ENCODE data around the gene ZG16B.

The ZG16B gene

DNA sequence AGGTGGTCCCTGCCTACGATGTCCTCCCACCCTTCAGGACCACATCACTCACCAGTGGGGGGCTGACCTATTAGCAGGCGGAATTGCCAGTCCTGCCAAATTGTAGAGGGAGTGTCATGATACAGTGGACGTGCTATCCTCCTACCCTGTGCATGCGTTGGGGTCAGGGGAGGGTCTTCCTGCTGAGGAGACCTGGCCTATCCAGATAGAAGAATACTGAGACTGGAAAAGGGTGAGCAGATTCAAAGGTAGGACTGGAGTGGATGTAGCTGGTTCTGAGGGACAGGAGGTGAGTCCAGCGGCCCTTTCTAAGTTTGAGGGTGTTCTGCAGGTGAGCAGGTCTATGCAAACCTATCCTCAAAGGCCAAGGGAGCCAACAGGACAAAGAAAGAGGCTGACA, 23.8 kb upstream of the ZG16B start:
- no peak for FAIRE-seq

DNA sequence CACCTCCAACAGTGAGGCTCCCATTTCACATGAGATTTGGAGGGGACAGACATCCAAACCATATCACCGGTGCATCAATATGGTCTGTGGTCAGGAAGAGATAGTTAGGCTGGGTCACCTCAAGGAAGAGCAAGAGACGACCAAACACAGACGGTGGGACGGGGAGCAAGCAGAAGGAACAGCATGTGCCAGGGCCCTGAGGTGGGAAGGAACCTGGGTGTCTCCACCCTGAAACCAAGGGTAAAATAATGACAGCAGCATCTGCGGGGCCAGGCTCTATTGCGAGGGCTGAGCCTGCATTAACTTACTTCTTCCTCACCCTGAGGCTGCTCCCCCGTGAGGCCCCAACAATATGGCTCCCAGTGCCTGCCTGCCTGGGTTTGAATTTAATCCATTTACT, 21.9 kb upstream of the ZG16B start:
- no peak for FAIRE-seq

DNA sequence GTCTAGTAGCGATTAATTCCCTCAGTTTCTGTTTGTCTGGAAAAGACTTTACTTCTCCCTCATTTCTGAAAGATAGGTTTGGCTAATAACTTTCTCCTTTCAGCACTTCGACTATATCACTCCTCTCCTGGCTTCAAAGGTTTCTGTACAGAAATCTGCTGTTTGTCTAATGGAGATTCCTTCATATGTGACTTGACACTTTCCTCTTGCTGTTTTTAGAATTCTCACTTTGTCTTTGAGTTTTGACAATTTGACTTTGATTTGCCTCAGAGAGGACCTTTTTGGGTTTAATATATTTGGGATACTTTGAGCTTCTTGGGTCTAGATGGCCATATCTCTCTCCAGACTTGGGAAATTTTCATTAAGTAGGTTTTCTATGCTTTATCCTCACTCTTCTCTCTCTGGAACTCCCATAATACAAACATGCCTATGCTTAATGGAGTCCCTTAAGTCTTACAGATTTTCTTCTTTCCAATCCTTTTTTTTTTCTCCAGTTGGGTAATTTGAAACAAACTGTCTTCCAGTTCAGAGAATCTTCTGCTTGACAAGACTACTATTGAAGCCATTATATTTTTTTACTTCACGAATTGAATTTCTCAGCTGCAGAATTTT, 20.8 kb upstream of the ZG16B start:
- no peak for FAIRE-seq

DNA sequence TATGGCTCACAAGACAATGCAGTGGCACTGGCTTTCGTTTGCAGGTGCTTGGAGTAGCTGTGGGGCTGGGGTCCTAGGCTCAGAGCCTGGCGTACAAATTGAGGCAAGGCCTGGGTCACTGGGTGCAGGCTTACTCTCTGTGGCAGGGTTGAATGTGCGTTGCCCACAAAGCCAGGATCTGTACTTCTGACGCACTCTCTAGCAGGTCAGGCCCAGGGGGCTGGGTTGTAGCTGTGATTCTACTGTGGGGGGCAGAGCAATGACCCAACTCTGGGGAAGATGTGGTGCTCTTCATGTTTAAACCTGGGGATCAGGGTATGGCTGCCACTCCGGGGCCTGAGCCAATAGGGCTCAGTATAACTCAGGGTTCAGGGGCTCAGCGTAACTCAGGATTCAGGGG, 19.5 kb upstream of the ZG16B start:
- no peak for FAIRE-seq

DNA sequence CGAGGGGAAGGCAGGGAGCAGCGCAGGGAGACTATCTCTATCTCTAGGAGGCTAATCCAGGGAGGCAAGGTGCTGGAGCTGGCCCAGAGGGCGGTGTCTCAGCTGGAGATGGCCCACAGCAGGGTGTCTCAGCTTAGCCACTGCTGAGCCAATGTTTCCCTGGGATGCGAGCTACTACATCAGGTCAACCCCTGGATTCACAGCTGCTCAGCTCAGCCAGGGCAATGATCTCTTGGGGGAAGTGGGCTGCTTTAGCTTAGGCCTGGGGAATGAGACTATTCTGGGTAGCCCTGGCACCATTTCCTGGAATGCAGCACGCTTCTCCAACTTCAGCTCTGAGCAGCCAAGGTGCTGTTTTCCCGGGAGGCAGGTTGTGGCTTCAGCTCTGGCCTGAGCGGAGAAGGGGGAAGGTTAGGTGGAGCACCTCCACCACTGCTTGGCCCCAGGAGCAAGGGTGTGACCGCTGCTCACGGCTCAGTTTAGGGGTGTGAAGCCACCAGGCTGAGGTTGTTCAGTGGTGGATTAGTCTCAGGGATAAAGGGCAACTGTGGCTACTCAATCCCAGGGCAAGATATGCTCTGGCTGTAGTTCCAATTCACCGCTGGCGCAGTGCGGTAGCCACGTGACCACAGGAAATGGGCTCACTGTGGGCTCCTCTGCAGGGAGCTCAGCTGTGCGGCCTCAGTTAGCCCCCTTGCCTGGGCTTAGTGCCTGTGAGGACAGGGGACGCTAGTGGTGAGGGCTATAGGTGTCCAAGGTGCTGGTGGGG, 18.2 kb upstream of the ZG16B start:
- no peak for FAIRE-seq

DNA sequence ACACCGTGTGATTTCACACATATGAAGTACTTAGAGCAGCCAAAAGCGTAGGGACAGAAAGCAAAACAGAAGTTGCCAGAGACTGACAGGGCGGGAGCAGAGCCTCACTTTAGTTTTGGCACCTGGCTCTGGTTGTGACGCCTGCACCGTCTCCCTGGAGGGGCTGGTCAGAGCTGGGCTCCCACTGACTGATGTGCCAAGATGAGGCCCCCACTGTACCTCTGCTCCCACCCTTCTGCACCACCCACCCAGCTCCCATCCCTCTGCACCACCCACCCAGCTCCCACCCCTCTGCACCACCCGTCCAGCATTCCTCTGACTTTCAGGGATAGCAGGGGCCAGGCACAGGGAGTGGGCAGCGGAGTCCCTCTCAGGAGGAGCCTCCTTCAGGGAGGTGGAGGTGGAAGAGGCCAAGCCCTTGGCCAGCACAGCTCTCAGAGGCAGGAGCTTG, 16.3 kb upstream of the ZG16B start:
- FAIRE-seq = no peak

DNA sequence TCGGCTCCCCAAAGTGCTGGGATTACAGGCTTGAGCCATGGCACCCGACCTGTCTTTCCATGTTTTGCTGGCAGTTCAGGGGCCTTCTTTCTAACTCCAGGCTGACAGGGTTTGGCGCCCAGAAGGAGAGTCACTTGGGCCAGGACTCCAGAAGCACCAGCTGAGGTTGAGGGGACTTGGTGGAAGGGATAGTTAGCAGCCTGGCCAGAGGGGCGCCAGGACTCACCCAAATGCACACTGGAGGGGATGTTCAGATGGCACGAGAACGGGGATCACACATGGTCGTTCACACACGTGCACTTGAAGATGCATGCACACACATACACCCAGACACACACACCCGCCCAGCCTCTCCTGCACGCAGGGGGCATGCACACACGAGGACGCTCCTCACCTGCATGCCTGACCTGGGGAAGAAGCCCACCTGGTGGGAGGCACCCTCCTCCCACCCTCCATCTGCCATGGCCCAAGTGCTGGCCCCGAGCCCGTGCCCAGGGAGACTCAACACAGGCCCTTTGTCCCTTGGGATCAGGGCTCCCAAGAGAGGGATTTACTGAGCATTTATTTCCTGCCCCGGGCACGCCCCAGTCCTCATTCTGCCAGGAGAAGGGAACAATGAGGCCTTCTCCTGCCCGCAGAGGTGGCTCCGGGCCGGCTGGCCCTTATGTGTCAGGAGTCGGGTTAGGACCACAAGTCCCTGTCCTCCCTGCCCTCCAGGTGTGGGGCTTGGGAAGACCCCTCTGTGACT, 15.4 kb upstream of the ZG16B start:
- FAIRE-seq = no peak

DNA sequence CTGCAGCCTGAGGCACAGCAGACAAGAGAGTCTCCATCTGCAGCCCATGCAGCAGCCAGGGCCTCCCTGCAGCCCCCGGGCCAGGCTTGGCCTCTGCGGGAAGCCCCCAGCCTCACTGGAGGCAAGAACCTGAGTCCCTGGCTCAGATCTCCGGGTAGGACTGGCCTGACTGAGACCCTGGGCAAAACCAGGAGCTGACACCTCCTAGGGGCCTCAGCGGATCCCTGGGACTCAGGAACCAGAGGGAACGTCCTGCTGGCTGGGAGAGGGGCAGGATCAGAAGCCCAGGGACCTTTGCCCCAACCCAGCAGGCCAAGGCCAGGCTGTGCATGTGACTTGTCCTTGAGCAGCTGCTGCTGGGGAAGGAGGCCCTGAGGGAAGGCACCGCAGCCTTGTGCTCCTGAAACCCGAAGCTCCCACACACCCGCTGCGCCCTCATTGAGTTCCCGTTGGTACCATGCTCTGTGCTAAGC, 14.8 kb upstream of the ZG16B start:
- FAIRE-seq = no peak

DNA sequence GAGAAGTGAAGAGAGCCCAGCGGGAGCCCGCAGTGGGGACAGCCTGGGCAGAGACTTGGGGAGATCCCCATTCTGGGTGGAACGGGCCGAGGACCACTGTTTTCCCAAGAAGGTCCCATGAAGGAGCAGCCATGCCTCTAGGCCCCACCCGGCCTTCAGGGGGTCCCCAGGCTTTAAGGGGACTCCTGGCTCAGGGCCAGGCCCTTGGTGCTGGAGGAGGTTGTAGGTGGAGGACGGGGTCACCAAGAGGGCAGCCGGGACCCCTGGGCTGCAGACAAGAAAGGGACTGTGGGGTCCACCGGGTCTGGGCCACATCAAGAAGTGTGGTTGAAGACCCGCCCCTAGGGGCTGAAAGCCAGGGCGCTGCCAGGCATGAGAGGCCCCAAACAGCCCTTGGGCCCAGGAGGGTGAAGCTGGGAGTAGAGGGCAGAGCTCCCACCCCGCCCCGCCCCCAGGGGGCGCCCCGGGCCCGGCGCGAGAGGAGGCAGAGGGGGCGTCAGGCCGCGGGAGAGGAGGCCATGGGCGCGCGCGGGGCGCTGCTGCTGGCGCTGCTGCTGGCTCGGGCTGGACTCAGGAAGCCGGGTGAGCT, 13.3 kb upstream of the ZG16B start, which contains the start of gene PRSS21:
Gene PRSS21, plus strand, starts transcription at position 487 of the 589 bp plus-strand sequence. Its CDS starts 32 bp downstream, at position 519.
- no peak for FAIRE-seq

DNA sequence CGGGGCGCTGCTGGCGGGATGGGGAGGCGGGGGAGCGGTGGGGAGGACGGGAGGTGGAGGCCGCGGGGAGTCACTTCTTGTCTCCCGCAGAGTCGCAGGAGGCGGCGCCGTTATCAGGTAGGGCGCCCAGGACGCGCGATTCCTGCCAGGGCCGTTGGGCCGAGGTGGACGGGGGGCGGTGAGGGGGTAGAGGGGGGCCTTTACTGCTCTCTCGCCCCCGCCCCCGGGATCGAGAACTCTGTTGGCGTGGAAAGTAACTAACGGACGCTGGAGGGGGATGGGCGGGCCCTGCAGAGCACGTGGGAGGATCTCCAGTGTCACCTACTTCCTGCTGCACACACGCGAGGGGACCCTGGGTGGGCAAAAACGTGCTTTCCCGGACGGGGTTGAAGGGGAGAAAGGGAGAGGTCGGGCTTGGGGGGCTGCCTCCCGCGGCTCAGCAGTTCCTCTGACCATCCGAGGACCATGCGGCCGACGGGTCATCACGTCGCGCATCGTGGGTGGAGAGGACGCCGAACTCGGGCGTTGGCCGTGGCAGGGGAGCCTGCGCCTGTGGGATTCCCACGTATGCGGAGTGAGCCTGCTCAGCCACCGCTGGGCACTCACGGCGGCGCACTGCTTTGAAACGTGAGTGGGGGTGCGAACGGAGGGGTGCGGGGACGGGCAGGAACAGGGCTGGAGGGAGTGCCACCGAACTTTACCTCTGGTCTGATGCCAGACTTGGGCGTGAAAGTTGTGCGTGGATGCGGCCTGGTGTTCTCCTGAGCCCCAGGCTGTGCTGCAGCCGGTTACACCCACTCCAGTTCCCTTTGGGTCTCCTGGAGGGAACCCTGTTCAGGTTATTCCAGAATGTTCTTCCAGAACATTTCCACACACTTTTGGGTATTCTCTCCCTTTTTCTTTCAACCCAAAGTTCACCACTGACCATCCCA, 12.5 kb upstream of the ZG16B start:
- FAIRE-seq = no peak

DNA sequence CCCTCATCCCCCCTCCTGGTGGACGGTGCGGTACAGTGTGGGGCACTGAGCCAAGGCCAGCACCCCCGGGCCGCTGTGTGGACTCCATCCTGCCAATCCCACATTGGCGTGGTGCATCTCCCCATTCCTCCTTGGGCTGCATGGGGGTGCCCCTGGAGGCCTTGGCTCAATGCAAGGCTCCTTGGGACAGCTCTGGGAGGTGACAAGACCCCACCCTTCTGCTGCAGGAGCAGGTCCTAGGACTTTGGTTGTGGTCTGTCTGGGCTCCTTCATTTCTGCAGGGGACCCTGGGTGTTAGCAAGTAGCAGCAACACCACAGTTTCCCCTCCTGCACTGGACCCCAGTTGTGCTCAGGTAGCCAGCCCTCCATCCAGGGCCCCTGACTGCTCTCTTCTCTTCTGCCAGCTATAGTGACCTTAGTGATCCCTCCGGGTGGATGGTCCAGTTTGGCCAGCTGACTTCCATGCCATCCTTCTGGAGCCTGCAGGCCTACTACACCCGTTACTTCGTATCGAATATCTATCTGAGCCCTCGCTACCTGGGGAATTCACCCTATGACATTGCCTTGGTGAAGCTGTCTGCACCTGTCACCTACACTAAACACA, 11.7 kb upstream of the ZG16B start:
- FAIRE-seq = no peak

DNA sequence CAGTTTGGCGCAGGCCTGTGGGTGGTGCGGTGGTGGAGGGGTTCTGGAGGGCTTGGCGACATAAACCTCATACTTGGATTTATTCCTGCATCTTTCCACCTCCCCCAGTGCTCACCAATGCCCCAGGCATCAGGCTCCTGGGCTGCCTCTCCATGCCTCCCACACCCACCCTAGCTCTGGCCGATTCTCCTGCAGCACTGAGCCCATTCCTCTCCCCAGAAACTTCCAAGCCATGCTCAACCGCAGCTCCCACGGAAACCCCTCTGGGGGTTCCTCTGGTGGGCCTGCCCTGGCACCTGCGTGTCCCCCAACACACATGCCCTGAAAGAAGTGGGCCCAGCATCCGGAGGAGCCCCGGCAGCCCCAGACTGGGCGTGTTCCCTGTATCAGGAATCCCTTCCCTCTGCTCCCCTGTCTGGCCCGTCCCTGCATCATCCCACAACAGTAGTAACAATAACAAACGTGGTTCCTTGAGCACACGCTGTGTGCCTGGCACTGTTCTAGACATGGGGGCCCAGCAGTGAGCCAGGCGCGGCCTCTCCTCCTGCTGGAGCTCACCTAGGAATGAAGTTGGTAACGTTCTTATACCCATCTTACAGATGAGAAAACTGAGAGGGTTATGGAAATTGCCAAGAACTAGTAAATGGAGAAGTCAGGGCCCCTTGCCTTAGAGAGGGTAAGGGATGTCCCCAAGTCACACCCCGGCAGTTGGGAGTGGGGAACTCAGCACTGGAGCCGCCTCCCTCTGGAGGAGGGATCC, 10.7 kb upstream of the ZG16B start:
- FAIRE-seq = no peak

DNA sequence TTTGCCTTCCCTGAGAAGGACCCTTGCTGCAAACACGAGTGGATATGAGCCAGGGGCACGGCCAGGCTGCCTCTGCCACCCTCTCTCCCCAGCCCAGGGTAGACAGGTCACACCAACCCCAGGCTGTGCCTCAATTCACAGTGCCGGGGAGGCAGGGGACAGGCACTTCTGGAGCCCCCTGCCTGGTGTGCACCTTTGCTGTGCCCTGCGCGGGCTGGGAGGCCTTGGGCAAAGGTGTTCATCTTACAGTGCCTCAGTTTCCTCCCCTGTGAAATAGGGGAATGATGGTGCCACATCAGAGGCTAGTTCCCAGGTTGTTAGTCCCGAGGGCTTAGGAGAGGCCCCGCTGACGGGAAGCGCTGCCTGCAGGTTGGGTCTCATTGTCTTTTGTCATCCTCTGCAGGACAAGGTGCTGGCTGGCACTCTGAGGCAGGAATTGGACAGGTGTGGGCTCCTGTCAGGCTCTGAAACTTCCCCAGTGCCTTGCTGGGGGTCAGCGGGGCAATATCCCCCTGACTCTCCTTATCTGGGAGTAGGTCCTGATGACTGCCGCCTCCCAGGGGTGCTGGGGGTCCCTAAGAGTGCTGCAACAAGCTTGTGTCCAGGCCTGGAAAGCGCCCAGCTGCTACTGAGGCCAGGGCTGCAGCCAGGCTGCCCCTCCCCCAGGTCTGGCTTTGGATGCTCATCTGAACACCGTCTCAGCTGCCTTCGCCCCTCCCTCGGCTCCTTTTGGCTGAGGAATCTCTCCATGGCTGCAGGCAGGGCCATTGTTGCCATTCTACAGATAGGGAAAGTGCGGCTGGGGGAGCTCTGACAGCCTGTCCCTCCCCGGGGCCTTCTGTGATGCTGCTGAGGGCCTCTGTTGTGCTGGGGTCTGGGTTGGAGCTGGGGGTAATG, 9.9 kb upstream of the ZG16B start:
- FAIRE-seq = no peak

DNA sequence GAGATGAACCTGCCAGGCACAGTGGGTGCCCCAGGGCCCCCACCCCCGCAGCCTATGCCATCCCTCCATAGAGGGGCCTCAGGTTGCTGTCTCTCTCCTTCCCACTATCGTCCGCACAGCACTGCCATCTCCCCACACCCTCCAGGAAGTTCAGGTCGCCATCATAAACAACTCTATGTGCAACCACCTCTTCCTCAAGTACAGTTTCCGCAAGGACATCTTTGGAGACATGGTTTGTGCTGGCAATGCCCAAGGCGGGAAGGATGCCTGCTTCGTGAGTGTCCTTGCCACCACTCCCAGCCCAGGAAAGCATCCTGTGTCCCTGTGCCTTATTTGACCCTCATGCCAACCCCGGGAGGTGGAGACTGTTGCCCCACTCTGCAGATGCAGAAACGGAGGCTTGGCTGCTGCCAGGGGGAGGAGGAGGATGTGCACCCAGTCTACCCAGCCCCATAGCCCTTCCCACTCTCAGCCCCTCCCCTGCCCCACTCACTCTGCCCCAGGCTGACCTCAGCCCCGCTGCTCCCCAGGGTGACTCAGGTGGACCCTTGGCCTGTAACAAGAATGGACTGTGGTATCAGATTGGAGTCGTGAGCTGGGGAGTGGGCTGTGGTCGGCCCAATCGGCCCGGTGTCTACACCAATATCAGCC, 9.1 kb upstream of the ZG16B start:
- no peak for FAIRE-seq

DNA sequence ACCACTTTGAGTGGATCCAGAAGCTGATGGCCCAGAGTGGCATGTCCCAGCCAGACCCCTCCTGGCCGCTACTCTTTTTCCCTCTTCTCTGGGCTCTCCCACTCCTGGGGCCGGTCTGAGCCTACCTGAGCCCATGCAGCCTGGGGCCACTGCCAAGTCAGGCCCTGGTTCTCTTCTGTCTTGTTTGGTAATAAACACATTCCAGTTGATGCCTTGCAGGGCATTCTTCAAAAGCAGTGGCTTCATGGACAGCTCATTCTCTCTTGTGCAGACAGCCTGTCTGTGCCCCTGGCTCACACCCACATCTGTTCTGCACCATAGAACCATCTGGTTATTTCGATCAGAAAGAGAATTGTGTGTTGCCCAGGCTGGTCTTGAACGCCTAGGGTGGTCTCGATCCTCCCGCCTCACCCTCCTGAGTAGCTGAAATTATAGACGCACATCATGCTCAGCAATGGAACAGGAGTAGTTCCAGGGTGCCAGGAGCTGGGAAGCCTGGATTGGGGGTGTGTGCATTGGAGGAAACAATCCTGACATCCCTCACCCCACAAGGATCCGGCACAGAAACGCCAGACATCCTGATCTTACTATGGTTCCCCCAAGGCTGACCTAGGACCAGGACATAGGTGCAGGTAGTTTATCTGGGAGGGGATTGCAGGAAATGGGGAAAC, 8.5 kb upstream of the ZG16B start:
- FAIRE-seq = no peak

DNA sequence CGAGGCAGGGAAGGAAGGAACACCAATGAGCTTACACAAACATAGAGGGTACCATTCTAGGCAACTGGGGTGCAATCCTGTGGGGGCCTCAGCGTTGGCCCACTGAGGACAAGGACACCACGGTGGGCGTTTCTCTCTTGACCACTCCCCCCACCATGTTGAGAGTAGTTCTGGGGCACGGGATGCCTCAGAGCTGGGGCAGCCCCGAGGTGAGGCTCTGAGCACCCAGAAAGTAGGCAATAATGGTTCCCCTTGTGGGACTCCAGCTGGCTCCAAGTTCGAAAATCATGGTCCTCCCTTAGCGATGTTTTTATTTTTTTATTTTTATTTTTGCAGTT, 8.0 kb upstream of the ZG16B start:
- no peak for FAIRE-seq

DNA sequence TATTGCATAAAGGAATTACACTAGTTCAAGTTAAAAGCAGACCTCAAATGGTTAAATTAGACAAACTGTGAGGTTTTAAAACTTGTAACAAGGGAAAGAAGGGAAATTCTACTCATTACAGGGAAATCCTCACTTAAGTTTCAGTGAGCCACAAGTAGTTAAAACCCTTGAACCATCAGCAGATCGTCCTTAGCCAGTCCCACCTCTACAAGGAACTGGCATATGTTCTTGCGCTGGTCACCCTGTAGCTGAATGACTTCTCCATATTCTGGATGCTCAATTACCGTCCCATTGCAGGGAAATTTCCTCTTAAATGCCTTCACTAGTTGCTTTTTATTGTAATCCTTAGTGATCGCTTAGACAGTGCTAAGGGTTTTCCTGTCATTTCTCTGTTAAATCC, 7.6 kb upstream of the ZG16B start:
- FAIRE-seq = no peak

DNA sequence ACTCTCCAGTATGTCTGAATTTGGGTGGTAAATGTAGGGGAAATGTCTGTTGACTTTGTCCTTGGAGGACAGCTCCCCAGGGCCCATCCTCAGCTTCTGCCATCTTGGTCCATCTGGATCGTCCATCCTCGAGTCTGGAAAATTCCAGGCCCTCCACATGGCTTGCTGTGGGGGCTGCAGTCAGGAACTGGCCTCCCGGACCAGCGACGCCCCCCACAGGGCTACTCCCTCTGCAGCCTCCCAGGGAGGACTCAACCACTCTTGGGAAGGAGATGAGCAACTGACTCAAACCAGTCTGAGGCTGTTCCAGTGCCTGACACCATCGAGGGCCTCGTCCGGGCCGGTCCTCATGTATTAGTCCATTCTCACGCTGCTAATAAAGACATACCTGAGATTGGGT, 5.5 kb upstream of the ZG16B start:
- FAIRE-seq = no peak

All from endometrium (tissue), 2 donors.